ENCODE measurements around the gene ELL.

DNA sequence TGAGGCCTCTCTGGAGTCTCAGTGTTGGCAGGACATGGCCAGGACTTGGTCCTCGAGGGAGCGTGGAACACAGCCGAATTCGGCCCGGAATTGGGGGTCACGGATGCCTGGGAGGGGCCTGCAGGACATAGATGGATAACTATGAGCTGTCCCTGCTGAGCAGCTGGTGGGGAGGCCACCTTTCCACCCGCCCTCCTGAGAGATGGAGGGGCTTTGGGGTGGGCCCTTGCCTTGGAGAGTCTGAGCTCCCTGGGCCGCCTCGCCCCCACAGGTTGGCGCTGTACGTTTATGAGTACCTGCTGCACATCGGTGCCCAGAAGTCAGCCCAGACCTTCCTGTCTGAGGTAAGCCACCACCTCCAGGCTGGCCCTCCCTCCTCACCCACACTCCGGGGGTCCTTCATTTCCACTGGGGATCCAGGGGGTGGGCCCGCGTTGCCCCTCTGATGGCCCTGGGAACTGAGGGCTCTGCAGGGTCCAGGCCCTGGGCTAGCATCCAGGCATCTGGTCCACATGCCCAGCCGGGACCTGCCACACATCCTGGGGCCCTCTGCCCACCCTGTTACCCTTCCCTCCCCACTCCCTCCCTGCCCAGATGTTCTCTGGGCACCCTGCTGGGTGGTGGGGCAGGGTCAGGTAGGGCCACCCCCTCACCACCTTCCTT lies 94.7 kb downstream of the ELL start:
- TF ChIP-seq NFIC (IDR thresholded peaks at IDR 0.05) (no peak), FOXM1 (IDR thresholded peaks at IDR 0.05; ENCODE audit: borderline replicate concordance, low read depth) (no peak), REST (IDR thresholded peaks at IDR 0.05; ENCODE audit: low read depth) (no peak), YY1 (IDR thresholded peaks at IDR 0.05; ENCODE audit: low read depth) (no peak), TCF12 (IDR thresholded peaks at IDR 0.05; ENCODE audit: low read depth) (no peak), ZBTB7A (IDR thresholded peaks at IDR 0.05; ENCODE audit: low read depth) (no peak), TEAD4 (IDR thresholded peaks at IDR 0.05) (no peak), MAX (IDR thresholded peaks at IDR 0.05) (no peak)

Data from Ishikawa (cell line).